Measurements from ENCODE around the gene CCDC54.

Gene CCDC54

GRCh38 chr3:107394502-107394901, 17.3 kb downstream of the CCDC54 start:
- DNase-seq (ENCODE audit: low read depth): no peak

- DNase-seq (ENCODE audit: low read depth): no peak
Observed at GRCh38 chr3:107395066-107395465, 17.8 kb downstream of the CCDC54 start.

- DNase-seq (ENCODE audit: low read depth): no peak
Observed at GRCh38 chr3:107401301-107401700, 24.1 kb downstream of the CCDC54 start.

GRCh38 chr3:107402214-107402613, 25.0 kb downstream of the CCDC54 start:
- DNase-seq (ENCODE audit: low read depth): no peak

- DNase-seq (ENCODE audit: low read depth): no peak
Observed at GRCh38 chr3:107404727-107405469, 27.7 kb downstream of the CCDC54 start.

GRCh38 chr3:107407355-107407754, 30.1 kb downstream of the CCDC54 start:
- no peak for DNase-seq (ENCODE audit: low read depth)

GRCh38 chr3:107408513-107408912, 31.3 kb downstream of the CCDC54 start:
- no peak for DNase-seq (ENCODE audit: low read depth)

- DNase-seq (ENCODE audit: low read depth): no peak
Observed at GRCh38 chr3:107409365-107409764, 32.1 kb downstream of the CCDC54 start.

- no peak for DNase-seq (ENCODE audit: low read depth)
Observed at GRCh38 chr3:107410606-107411005, 33.4 kb downstream of the CCDC54 start.

- DNase-seq (ENCODE audit: low read depth): no peak
Observed at GRCh38 chr3:107411056-107411455, 33.8 kb downstream of the CCDC54 start.

- no peak for DNase-seq (ENCODE audit: low read depth)
Observed at GRCh38 chr3:107411779-107412178, 34.5 kb downstream of the CCDC54 start.

- DNase-seq (ENCODE audit: low read depth): no peak
Observed at GRCh38 chr3:107412376-107412775, 35.1 kb downstream of the CCDC54 start.

GRCh38 chr3:107413264-107413663, 36.0 kb downstream of the CCDC54 start:
- no peak for DNase-seq (ENCODE audit: low read depth)

- no peak for DNase-seq (ENCODE audit: low read depth)
Observed at GRCh38 chr3:107414325-107414964, 37.2 kb downstream of the CCDC54 start.

GRCh38 chr3:107416138-107416537, 38.9 kb downstream of the CCDC54 start:
- DNase-seq (ENCODE audit: low read depth): no peak

GRCh38 chr3:107416886-107417285, 39.6 kb downstream of the CCDC54 start:
- DNase-seq (ENCODE audit: low read depth): no peak

- DNase-seq (ENCODE audit: low read depth): no peak
Observed at GRCh38 chr3:107421170-107421792, 44.0 kb downstream of the CCDC54 start.

- DNase-seq (ENCODE audit: low read depth): no peak
Observed at GRCh38 chr3:107421881-107422280, 44.6 kb downstream of the CCDC54 start.

GRCh38 chr3:107425033-107425432, 47.8 kb downstream of the CCDC54 start:
- DNase-seq (ENCODE audit: low read depth): no peak

GRCh38 chr3:107426223-107426622, 49.0 kb downstream of the CCDC54 start:
- DNase-seq (ENCODE audit: low read depth): no peak
